Measurements from ENCODE around the gene UBE3C.
"Not testable (repeated sequence)": the region's sequence is repeated elsewhere in the genome, so short reads cannot be mapped to it uniquely, and the experiment has no call there.

Gene UBE3C

DNA sequence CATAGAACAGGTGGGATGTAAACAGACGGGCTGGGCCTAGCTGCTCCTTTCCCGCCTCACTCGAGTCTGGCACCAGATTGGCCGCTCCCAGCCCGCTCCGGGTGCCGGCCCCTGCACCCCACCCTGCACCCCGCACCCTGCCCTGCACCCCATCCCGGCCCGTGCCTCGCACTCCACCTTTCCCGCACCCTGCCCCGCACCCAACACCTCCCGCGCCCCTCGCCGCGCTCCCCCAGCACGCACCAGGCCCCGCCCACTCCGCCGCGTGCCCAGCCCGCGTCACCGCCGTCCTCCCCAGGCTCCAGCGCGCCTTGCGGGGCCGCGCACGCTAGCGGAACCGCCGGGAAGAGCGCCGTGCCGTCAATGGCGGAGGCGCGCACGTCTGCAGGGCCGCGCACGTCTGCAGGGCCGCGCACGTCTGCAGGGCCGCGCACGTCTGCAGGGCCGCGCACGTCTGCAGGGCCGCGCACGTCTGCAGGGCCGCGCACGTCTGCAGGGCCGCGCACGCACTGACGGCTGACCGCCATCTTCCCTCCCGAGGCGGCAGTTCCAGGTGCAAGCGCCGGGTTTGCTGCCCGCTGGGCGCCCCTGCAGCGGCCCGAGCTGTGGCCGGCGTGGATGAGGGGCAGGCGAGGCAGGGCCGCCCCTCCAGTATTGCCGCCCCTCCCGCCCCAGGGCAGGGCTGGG lies at the start of gene UBE3C:
Gene UBE3C, plus strand, starts transcription at position 503 of the 687 bp plus-strand sequence. CDS start 347 bp downstream, outside the sequence.
- in situ Hi-C loops (cut with MboI; ENCODE audit: low sequenced_read_pairs): no loop called here

DNA sequence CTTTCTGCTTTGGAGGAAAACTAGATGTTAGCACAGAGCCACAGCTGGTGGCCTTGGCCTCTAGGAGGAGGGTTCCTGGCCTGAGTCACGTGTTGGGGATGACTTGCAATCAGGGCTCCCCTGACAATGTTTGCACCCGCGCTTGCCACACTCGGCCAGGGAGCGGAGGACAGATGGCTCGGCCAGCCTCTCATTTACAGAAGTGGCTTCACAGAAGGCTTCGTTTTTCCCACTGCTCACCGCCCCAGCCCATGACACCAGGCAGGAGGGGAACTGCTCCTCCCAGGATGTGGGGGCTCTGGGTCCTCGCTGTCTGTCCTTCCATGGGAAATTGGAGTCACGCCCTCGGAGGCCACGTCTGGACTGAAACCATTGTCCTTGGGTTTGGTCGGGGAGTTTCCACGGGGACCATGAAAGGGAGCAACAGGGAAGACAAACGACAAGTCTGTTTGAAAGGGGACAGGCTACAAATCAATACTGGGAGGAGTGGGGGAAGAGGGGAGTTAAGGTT lies 49.6 kb upstream of the UBE3C start:
- in situ Hi-C loops (cut with MboI; ENCODE audit: low sequenced_read_pairs): no loop called here

DNA sequence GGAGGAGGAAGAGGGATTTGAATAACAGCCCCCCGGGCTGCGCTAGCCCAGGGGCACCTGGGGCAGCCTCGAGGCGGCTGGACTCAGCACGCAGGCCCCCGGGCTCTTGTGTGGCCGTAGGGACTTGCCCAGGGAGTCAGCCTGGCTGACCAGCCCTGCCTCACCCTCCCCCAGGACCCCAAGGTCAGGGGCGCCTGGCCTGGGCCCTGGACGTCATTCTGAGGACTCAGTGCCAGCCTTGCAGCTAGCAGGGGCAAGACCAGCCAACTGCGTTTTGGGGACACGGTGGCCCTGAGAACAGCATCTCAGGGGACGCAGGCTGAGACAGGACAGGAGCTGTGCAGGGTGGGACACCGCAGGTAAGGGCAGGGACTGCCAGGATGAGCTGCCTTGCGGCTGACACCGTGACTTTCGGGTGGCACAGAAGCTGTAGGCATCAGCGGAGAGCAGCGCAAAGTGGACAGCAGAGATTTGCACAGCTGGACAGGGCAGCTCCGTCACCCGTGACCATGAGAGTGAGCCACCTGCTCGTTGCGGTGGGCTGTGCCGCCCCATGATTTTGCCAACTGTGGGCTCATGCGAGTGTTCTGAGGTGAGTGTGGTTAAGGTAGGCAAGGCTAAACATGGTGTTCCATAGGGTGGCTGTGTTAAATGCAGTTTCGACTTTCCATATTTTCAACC lies 48.1 kb upstream of the UBE3C start:
- in situ Hi-C loops (cut with MboI; ENCODE audit: low sequenced_read_pairs): no loop called here

DNA sequence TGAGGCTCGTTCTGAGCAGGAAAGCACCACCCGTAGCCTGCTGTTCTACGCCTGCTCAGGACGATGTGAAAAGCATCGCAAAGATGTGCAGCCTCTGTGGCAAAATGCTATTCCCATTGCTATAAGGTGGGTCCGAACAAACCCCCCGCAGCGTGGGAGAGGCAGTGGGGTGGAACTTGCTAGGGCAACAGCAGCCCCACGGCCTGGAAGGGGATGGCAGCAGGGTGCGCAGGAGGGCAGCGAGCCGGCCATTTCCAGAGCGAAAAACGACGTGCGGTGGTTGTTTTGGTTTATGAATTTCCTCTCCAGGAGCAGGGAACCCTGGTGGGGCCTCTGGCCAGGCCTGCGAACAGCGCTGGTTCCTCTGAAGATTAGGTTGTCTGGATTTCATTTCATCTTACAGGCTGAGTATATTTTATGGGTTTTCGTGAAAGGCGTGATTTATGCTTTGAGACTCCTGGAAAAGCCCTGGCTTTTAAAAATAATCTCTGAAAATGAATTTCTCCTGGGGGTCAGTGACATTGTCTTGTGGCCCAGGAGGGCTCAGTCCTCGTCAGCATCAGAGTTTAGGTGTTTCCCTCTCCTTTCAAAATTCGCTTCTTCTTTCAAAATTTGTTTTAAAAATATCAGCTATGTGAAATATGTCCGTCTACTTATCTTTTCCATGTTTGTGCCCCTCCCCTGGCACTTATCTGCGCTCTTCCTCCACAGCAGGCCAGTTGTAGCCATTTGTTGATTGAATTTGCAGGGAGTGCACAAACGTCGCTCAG lies 42.3 kb upstream of the UBE3C start:
- in situ Hi-C loops (cut with MboI; ENCODE audit: low sequenced_read_pairs): no loop called here

DNA sequence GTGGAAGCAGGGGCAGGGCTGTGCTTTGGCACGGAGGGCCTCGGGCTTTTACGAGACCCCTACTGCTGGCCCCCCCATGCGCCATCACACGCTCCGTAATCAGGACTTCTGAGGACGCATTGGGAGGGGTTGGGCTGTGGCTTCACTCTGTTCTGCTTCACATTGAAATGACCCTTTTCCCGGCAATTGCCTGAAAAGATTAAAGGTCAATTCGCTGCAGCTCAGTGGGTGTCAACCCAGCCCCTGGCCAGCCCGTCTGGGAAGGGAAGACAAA lies 41.7 kb upstream of the UBE3C start:
- in situ Hi-C loops (cut with MboI; ENCODE audit: low sequenced_read_pairs): no loop called here

DNA sequence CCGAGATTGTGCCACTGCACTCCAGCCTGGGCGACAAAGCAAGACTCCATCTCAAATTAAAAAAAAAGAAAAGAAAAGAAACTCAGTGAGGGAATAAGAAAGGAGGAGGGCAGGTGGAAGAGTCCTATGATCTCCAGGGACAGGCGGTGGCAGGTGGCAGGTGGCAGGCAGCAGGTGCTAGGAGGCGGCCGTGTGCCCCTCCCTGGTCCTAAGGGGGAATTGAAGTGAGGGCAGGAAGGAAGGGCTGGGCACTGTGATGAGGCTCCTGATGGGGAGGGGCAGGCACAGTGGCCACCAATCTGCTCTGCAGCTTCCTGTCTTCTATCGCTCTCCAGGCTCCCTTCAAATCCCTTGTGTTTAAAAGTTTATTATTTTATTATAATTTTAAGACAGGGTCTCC lies 41.2 kb upstream of the UBE3C start:
- in situ Hi-C loops (cut with MboI; ENCODE audit: low sequenced_read_pairs): no loop called here

DNA sequence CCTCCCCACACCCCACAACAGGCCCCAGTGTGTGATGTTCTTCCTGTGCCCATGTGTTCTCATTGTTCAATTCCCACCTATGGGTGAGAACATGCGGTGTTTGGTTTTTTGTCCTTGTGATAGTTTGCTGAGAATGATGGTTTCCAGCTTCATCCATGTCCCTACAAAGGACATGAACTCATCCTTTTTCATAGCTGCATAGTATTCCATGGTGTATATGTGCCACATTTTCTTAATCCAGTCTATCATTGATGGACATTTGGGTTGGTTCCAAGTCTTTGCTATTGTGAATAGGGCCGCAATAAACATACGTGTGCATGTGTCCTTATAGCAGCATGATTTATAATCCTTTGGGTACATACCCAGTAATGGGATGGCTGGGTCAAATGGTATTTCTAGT lies 38.7 kb upstream of the UBE3C start:
- in situ Hi-C loops (cut with MboI; ENCODE audit: low sequenced_read_pairs): not testable (repeated sequence)

DNA sequence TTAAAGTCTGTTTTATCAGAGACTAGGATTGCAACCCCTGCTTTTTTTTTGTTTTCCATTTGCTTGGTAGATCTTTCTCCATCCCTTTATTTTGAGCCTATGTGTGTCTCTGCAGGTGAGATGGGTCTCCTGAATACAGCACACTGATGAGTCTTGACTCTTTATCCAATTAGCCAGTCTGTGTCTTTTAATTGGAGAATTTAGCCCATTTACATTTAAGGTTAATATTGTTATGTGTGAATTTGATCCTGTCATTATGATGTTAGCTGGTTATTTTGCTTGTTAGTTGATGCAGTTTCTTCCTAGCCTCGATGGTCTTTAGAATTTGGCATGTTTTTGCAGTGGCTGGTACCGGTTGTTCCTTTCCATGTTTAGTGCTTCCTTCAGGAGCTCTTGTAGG lies 35.1 kb upstream of the UBE3C start:
- in situ Hi-C loops (cut with MboI; ENCODE audit: low sequenced_read_pairs): not testable (repeated sequence)

DNA sequence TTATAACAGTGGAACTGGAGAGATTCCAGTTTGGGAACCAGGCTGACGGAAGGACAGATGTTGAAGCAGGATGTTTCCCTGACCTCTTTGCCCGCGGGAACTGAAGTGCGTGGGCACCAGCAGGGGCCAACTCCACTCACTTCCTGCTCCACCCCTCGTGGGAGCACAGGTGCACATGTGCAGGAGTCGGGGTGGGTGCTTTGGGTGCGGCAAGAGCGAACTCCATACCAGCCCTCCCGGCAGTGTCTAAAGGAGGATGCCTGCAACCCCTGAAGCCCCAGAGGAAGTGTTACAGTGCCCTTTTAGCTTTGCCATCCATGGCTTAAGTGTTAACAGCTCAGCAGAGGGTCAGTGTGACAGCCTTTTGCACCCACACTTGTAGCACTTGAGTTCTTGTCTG lies 27.4 kb upstream of the UBE3C start:
- in situ Hi-C loops (cut with MboI; ENCODE audit: low sequenced_read_pairs): no loop called here

DNA sequence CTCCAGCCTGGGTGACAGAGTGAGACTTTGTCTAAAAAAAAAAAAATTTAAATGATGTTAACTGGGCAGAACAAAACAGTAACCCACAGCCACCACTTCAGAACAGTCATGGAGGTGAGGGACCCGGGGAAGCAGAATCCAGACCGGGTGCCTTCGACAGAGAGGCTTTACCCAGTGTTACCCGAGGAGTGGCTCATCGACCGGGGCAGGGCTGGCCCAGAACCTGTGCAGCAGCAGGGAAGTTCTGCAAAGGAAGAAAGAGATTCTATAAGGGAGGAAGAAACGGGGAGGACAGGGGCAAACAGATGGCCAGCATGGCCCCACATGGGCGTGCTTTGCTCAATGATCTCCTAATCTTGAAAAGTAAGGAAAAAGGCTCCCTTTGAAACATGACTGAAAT lies 26.0 kb upstream of the UBE3C start:
- in situ Hi-C loops (cut with MboI; ENCODE audit: low sequenced_read_pairs): no loop called here

DNA sequence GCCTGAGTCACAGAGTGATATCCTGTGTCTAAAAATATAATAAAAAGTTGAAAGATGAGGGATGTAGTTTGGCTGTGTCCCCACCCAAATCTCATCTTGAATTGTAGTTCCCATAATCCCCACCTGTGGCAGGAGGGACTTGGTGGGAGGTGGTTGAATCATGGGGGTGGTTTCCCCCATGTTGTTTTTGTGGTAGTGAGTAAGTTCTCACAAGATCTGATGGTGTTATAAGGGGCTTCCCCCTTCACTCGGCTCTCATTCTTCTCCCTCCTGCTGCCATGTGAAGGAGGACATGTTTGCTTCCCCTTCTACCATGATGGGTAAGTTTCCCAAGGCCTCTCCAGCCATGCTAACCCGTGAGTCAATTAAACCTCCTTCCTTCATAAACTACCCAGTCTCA lies 25.1 kb upstream of the UBE3C start:
- in situ Hi-C loops (cut with MboI; ENCODE audit: low sequenced_read_pairs): no loop called here

DNA sequence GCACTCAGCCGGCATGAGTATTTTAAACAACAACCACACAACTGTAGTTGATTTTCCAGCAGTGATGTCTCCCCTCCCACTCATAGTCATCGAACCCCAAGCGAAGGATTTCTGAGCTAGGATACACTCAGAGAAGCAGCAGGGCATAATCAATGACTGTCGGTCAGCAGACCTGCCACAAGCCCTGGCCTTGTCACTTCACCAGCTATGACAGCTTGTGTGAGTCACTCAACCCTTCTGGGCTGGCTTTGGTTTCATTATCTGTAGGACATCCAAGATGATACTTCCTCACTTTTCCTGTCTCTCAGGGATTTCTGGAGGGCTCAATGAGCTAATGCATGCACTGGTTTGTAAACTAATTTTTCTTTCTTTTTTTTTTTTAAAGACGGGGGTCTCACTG lies 22.0 kb upstream of the UBE3C start:
- in situ Hi-C loops (cut with MboI; ENCODE audit: low sequenced_read_pairs): no loop called here

DNA sequence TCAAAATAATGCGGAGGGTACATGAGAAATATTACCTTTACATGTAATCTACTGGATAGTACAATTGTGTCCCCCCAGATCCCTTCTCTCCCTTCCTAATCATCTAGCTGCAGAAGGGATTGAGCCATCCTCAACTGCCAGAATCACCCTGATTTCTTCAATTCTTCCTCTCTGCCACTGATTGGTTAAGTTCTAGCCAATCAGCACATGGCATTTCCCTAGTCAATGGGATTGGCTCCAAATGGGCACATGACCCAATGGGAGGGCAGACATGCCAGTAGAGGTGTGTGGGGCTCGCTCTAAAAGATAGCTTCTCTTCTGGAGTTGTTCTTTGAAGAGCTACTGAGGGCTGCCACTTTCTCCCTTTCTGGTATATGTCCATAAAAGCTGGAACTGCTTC lies 20.9 kb upstream of the UBE3C start:
- in situ Hi-C loops (cut with MboI; ENCODE audit: low sequenced_read_pairs): no loop called here

DNA sequence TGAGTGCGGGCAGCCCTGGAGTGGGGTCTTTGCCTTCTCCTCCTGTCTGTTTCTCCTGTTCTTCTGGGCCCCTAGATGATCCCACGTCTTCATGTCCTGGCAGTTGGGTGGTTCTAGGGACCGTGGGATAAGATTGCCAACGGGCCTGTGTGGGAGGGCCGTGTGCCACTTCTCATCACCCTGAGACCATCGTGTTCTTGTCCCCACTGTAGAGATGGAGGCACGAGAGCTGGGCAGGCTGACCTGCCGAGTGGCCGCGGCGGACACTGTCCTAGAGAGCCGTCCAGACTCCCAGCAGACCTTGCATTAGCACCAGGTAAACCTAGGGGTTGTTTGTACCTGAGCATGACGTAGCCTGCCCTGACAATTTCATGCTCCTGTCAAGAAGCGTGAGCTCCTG lies 18.5 kb upstream of the UBE3C start:
- in situ Hi-C loops (cut with MboI; ENCODE audit: low sequenced_read_pairs): no loop called here

DNA sequence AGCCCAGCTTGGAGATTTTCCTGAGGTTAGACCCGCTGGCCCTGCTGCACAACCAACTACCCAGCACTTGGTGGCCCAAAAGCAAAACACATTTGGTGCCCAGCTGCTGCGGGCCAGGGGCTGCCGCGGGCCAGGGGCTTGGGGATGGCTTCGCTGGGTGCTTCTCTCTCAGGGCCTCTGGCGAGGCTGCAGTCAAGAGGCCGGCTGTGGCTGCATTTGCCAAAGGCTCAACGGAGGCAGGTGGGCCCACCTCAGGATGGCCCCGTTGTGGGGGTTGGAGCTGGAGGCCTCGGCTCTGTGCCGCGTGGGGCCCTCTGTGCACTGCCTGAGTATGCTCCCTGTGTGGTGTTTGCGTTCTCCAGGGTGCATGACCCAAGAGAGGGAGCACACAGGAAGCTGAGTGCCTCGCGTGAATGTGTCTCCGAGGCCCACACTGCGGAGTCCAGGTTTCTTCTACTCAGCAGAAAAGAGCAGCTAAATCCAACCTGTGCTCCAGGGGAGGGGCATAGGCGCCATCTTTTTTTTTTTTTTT lies 17.5 kb upstream of the UBE3C start:
- in situ Hi-C loops (cut with MboI; ENCODE audit: low sequenced_read_pairs): no loop called here

DNA sequence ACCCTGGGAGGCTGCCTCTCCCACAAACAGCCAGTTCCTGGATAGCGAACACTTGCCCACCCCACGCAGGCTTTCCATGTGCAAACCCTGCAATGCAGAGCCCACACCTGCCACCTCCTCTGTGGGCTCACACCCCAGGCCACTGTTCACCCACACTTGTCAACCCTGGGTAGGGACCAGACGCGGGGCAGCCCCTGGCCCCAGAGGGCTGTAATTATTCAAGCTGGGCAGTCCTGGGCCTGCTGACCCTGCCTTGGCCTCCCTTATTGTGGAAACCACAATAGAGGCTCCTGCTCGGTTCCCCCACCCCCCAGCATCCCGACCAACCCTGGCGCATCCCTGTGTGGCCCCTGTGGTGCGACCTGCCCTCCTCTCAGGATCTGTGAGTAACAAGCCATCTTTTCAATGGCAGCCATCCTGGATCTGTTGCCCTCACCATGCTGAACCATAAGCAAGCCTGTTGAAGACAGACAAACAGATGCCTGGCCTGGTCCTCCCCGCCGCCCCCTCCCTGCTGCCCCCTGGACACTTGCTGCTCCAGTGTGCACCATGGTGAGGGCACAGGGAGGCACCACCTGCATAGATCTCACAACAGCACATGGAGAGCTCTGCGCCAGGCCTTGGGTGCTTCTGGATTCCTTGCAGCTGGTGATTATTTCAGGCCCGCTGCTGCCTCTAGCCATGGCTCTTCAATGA lies 15.8 kb upstream of the UBE3C start:
- in situ Hi-C loops (cut with MboI; ENCODE audit: low sequenced_read_pairs): no loop called here

DNA sequence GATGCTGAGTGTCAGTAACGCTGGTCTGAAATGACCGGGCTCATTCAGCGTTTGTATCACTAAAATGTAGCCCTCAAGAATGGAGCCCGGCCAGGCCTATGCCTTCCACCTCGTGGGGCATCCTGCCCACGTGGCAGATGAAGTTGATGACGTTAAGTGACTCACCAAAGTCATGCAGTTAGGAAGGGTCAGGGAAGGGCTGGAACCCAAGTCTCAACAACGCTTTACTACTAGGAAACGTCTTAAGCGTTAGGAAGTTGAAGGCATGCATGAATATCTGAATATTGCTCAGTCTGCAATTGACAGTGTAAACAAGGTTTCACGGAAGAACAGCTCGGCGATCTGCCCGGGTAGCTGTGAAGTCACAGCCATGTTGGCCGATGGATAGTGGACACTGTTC lies 14.0 kb upstream of the UBE3C start:
- in situ Hi-C loops (cut with MboI; ENCODE audit: low sequenced_read_pairs): no loop called here

DNA sequence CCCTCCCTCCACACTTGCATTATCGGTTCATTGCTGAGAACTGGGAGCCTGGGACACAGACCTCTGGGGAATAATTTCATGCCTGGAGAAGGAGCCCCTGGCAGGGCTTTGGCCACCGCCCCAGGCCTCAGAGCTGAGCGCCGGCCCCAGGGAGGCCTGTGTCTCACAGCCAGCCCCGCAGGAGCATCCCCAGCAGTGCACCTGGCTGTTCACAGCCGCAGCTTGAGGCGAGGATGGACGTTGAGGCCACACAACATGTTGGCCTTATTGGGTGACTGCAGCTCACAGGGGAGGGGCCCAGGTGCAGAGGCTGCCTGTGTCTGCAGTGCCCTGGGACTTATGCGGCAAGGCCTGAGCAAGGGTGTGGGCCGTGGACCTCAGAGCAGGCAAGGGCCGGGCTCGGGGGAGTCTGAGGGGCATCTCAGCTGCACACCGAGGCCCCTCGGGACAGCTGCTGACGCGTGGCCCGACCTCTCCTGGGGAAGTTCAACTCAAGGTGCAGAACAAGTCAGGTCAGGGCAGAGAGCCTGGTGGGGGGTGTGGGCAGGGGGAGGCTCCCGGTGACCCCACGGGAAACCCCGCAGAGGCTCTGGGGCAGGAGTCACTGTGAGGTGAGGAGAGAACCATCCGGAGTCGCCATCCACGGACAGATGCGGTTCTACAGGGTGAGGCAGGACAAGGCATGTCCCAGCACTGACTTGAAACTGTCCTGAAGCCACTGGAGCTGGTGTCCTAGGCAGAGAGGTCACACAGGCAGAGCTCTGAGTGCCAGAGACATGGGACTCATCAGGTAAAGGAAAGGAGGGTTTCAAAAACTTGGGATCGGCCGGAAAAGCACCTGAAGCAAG lies 13.1 kb upstream of the UBE3C start:
- in situ Hi-C loops (cut with MboI; ENCODE audit: low sequenced_read_pairs): no loop called here

DNA sequence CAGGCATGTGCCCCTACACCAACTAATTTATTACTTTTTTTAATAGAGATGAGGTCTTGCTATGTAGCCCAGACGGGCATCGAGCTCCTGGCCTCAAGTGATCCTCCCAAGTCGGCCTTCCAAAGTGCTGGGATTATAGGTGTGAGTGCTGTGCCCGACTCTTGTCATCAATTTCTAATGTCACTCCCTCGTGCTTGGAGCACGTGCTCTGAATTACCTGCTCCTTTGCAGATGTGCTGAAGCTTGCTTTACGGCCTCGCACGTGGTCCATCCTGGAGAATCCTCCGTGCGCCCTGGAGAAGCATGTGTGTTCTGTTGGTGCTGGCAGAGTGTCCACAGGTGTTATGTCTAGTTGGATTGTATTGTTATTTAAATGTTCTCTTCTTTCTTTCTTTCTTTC lies 11.8 kb upstream of the UBE3C start:
- in situ Hi-C loops (cut with MboI; ENCODE audit: low sequenced_read_pairs): no loop called here

DNA sequence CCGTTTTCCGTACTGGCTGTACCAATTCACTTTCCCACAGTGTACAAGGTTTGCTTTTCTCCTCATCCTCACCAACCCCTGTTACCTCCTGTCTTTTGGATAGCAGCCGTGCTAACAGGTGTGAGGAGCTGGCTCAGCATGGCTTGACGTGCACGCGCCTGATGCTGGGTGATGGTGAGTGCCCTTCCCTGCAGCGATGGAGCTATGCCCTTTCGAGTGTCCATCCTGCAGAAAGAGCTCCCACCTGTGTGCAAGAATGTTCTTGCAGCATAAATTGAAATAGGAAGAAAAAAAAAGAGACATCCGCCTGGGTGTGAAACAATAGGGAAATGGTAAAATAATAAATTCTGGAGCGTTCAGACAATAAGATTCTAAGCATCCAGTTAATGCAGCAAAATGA lies 9.5 kb upstream of the UBE3C start:
- in situ Hi-C loops (cut with MboI; ENCODE audit: low sequenced_read_pairs): no loop called here

Data from HL-60/S4 treated with retinoic acid at 250 ng/mL for 4 days and 3 days (cell line).